B cell (primary cell): ENCODE results near the gene OSBPL1A. TPM values are rescaled to one million over a fixed set of nuclear protein-coding genes. Genes with fewer than 3 reads are reported as not detected.

Experiments
- ATAC-seq: fragments of 200-7000 bp; cut with Tn5 transposase; one replicate; pipeline ENCODE4 v1.10.0; 2021; ENCODE audit warnings: low read depth, mild to moderate bottlenecking, moderate number of reproducible peaks, moderate library complexity
- CTCF ChIA-PET: fragments of 350-600 bp; sonication (Branson Sonifier 250); formaldehyde crosslinking; loops from one replicate; lab custom pipeline; 2021; ENCODE audit warnings: antibody characterized with exemption, inconsistent platforms; lab: Charles Lee
- POLR2A ChIA-PET: fragments of 350-600 bp; sonication (Branson Sonifier 250); formaldehyde crosslinking; loops from one replicate; lab custom pipeline; 2021; ENCODE audit warnings: antibody characterized with exemption; lab: Charles Lee
- DNase-seq: peaks from one replicate; pipeline ENCODE4 v3.0.0; 2013
- H2AFZ ChIP-seq: 2 replicates; pipeline ENCODE4 v1.6.1; 2012; ENCODE audit warnings: mild to moderate bottlenecking, low read depth, low read length; ENCODE audit not compliant: insufficient read depth, poor library complexity, severe bottlenecking
- H3K27ac ChIP-seq, 2 donors: 1 replicate in 1 of 2; 2 replicates in 1 of 2; pipeline ENCODE4 v1.5.1; 2012 to 2013; ENCODE audit warnings: low read length in 2 of 2, mild to moderate bottlenecking in 2 of 2, moderate library complexity in 1 of 2
- H3K27me3 ChIP-seq, 4 experiments: fragments of 200-600 bp in 1 of 4; sonication (generic) in 1 of 4; replicated peaks in 1 of 4; 1 replicate in 2 of 4; 2 replicates in 2 of 4; pipeline versions ENCODE4 v1.6.1 to v1.7.0; 2013 to 2016; ENCODE audit warnings: low read length in 3 of 4, mild to moderate bottlenecking in 2 of 4, mixed read lengths in 1 of 4, moderate library complexity in 1 of 4; ENCODE audit not compliant: insufficient read depth in 4 of 4, control insufficient read depth in 3 of 4; ENCODE audit errors: control extremely low read depth in 1 of 4
- H3K36me3 ChIP-seq, 2 experiments: replicated peaks in 1 of 2; 1 replicate in 1 of 2; 2 replicates in 1 of 2; pipeline versions ENCODE4 v1.6.1 to v1.7.1; 2013; ENCODE audit warnings: low read length in 1 of 2; ENCODE audit not compliant: insufficient read depth in 2 of 2, control insufficient read depth in 1 of 2; ENCODE audit errors: control extremely low read depth in 1 of 2, extremely low read depth in 1 of 2
- H3K4me1 ChIP-seq, 2 donors: fragments of 200-600 bp in 1 of 2; sonication (generic) in 1 of 2; 1 replicate in 1 of 2; 2 replicates in 1 of 2; pipeline versions ENCODE4 v1.5.1 to v1.6.1; 2013 to 2017; ENCODE audit warnings: low read length in 2 of 2; ENCODE audit not compliant: control insufficient read depth in 2 of 2, insufficient read depth in 2 of 2
- H3K4me2 ChIP-seq: replicated peaks from 2 replicates; pipeline ENCODE3; 2012; ENCODE audit warnings: mild to moderate bottlenecking, low read depth, low read length; ENCODE audit not compliant: poor library complexity, severe bottlenecking
- H3K4me3 ChIP-seq, 5 experiments: fragments of 200-600 bp in 1 of 5; sonication (generic) in 1 of 5; 1 replicate in 3 of 5; 2 replicates in 2 of 5; pipeline versions ENCODE4 v1.5.1 to v1.7.0; 2011 to 2016; ENCODE audit warnings: low read length in 4 of 5, mild to moderate bottlenecking in 4 of 5, low read depth in 2 of 5, control low read depth in 1 of 5, moderate library complexity in 1 of 5; ENCODE audit not compliant: insufficient read depth in 1 of 5; ENCODE audit errors: control extremely low read depth in 1 of 5, extremely low read depth in 1 of 5
- H3K79me2 ChIP-seq: fragments of 200-600 bp; sonication (generic); one replicate; pipeline ENCODE4 v1.6.0; 2016; ENCODE audit warnings: low read length; ENCODE audit not compliant: control insufficient read depth, insufficient read depth
- H3K9ac ChIP-seq: fragments of 200-600 bp; sonication (generic); 2 replicates; pipeline ENCODE4 v1.6.1; 2017; ENCODE audit warnings: mild to moderate bottlenecking, low read length, moderate library complexity
- H3K9me3 ChIP-seq, 3 donors: one replicate each; pipeline versions ENCODE4 v1.6.1 to v1.7.1; 2013; ENCODE audit warnings: low read length in 2 of 3; ENCODE audit not compliant: control insufficient read depth in 2 of 3, insufficient read depth in 1 of 3; ENCODE audit errors: control extremely low read depth in 1 of 3
- H4K20me1 ChIP-seq: 2 replicates; pipeline ENCODE4 v1.6.0; 2012; ENCODE audit warnings: mild to moderate bottlenecking, low read length; ENCODE audit not compliant: insufficient read depth, control insufficient read depth, poor library complexity, severe bottlenecking
- H3K27ac Mint-ChIP-seq: one replicate; pipeline ENCODE4 v1.8.0; 2021; ENCODE audit warnings: mixed read lengths
- H3K27me3 Mint-ChIP-seq: one replicate; pipeline ENCODE4 v1.8.0; 2021; ENCODE audit warnings: mixed read lengths
- H3K4me1 Mint-ChIP-seq: one replicate; pipeline ENCODE4 v1.8.0; 2021; ENCODE audit warnings: mixed read lengths
- H3K4me3 Mint-ChIP-seq: one replicate; pipeline ENCODE4 v1.8.0; 2021; ENCODE audit warnings: mixed read lengths
- H3K9me3 Mint-ChIP-seq: one replicate; pipeline ENCODE4 v1.8.0; 2022; ENCODE audit warnings: mixed read lengths; ENCODE audit not compliant: insufficient read depth
- EZH2 ChIP-seq: IDR thresholded peaks from 2 replicates; pipeline ENCODE4 v1.6.1; 2012; ENCODE audit warnings: borderline replicate concordance, low read depth, mild to moderate bottlenecking, moderate library complexity, low read length; ENCODE audit not compliant: insufficient read depth, poor library complexity, severe bottlenecking
- WGBS: methylation state at CpG from one replicate; pipeline ENCODE4 v1.1.5; 2013; ENCODE audit warnings: missing lambda C conversion rate; ENCODE audit not compliant: insufficient coverage; 5-methylcytosine and 5-hydroxymethylcytosine counted together
- intact Hi-C: fragments of 100-400 bp; cut with micrococcal nuclease; formaldehyde crosslinking; loops from one replicate; pipeline ENCODE4 v1.10.0; 2022
- polyA plus RNA-seq: library from polyadenylated mRNA; depleted of rRNA; stranded (reverse); fragments of >200 nt; gene quantifications from 2 replicates; pipeline ENCODE4 v1.2.3, GENCODE V29; 2012
- total RNA-seq, 2 donors: library from RNA; stranded (reverse); fragments of 120-200 nt in 1 of 2; gene quantifications; 1 replicate in 1 of 2; 2 replicates in 1 of 2; pipeline versions ENCODE4 v1.2.3 to v1.2.4, GENCODE V29; 2013 to 2022
- TF ChIP-seq, protein P1 (sequence below): fragments of 200-600 bp; IDR thresholded peaks from one replicate; pipeline ENCODE4 v1.8.0; 2022; ENCODE audit warnings: antibody characterized with exemption, mild to moderate bottlenecking

OSBPL1A gene
- total and polyA plus RNA-seq, 2 donors (not counting 1 experiment from before 2014, with no cell fraction given) = 0.57 to 0.86 TPM

GRCh38 chr18:24231773-24232735 is 165.6 kb downstream of the OSBPL1A start:
- H3K27ac Mint-ChIP-seq = no peak overlapping the region
- TF ChIP-seq, protein P1, sequence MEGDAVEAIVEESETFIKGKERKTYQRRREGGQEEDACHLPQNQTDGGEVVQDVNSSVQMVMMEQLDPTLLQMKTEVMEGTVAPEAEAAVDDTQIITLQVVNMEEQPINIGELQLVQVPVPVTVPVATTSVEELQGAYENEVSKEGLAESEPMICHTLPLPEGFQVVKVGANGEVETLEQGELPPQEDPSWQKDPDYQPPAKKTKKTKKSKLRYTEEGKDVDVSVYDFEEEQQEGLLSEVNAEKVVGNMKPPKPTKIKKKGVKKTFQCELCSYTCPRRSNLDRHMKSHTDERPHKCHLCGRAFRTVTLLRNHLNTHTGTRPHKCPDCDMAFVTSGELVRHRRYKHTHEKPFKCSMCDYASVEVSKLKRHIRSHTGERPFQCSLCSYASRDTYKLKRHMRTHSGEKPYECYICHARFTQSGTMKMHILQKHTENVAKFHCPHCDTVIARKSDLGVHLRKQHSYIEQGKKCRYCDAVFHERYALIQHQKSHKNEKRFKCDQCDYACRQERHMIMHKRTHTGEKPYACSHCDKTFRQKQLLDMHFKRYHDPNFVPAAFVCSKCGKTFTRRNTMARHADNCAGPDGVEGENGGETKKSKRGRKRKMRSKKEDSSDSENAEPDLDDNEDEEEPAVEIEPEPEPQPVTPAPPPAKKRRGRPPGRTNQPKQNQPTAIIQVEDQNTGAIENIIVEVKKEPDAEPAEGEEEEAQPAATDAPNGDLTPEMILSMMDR = no peak
- no peak for TF ChIP-seq EZH2
- H3K4me1 ChIP-seq = no peaks in the 10 kb centered on the region
- no peak overlapping the region for H3K27ac ChIP-seq
- no peak overlapping the region for H2AFZ ChIP-seq
- H3K27me3 Mint-ChIP-seq = peaks cover 19% of the 10 kb centered on the region
- H4K20me1 ChIP-seq = no peaks in the 10 kb centered on the region
- H3K4me3 Mint-ChIP-seq = no peak overlapping the region
- H3K36me3 ChIP-seq = no peaks in the 10 kb centered on the region
- POLR2A ChIA-PET = no interaction called here
- no peak for DNase-seq
- H3K79me2 ChIP-seq = no peaks in the 10 kb centered on the region
- H3K9me3 Mint-ChIP-seq = no peaks in the 10 kb centered on the region
- CTCF ChIA-PET = no interaction called here
- no peaks in the 10 kb centered on the region for H3K4me1 Mint-ChIP-seq
- no peak overlapping the region for H3K9ac ChIP-seq
- H3K4me2 ChIP-seq = no peak overlapping the region
- H3K9me3 ChIP-seq = no peaks in the 10 kb centered on the region
- H3K27me3 ChIP-seq = no peaks in the 10 kb centered on the region
- H3K4me3 ChIP-seq = no peak overlapping the region
- intact Hi-C loops = no loop called here
- ATAC-seq = no peak
- WGBS = 91% methylated on average over 6 of the region's 8 CpGs

DNA sequence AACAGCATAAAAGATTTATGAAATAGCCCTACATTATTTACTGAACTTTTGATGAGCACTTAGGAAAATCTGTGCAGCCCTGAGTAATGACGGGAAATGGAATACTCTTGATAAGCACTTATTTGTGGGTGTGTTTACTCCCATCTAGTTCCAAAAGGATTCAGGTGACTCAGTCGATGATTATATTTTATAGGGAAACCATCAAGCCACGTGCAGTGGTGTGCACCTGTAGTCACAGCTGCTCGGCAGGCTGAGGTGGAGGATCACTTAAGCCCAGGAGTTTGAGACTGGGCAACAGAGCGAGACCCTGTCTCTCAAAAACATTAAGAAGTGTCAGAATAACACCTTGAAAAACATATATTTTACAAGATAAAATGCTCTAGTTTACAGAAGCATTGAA is 166.9 kb downstream of the OSBPL1A start:
- H3K36me3 ChIP-seq = no peaks in the 10 kb centered on the region
- no peaks in the 10 kb centered on the region for H3K27me3 ChIP-seq
- peaks cover 19% of the 10 kb centered on the region for H3K27me3 Mint-ChIP-seq
- no peaks in the 10 kb centered on the region for H3K9me3 Mint-ChIP-seq
- ChIA-PET CTCF (no interaction called here), POLR2A (no interaction called here)
- H3K4me3 ChIP-seq = no peak overlapping the region
- H3K27ac Mint-ChIP-seq = no peak overlapping the region
- H4K20me1 ChIP-seq = no peaks in the 10 kb centered on the region
- H3K4me1 ChIP-seq = no peaks in the 10 kb centered on the region
- intact Hi-C loops = no loop called here
- H3K9me3 ChIP-seq = no peaks in the 10 kb centered on the region
- H3K27ac ChIP-seq = no peak overlapping the region
- WGBS = 100% methylated on average over 1 of the region's 5 CpGs
- ATAC-seq (no peak), DNase-seq (no peak)
- no peak for TF ChIP-seq EZH2
- TF ChIP-seq, protein P1 = no peak
- no peak overlapping the region for H2AFZ ChIP-seq
- no peak overlapping the region for H3K4me3 Mint-ChIP-seq
- H3K79me2 ChIP-seq = no peaks in the 10 kb centered on the region
- no peaks in the 10 kb centered on the region for H3K4me1 Mint-ChIP-seq
- H3K9ac ChIP-seq = no peak overlapping the region
- H3K4me2 ChIP-seq = no peak overlapping the region
